Gastrocnemius medialis (tissue), 4 donors: ENCODE measurements around the gene SF3A1.

Experiments
- CTCF ChIP-seq, 5 experiments: fragments of 450-650 bp in 3 of 5; fragments of 200-600 bp in 2 of 5; sonication (generic) in 2 of 5; IDR thresholded peaks in 4 of 5; conservative IDR thresholded peaks in 1 of 5; 1 replicate in 4 of 5; 2 replicates in 1 of 5; pipeline ENCODE4 v1.5.1; 2016 to 2019; ENCODE audit warnings: antibody characterized with exemption in 5 of 5, mild to moderate bottlenecking in 3 of 5, moderate library complexity in 3 of 5
- POLR2A ChIP-seq, 2 donors: fragments of 450-650 bp; IDR thresholded peaks; one replicate each; pipeline ENCODE4 v1.6.1; 2017; ENCODE audit warnings: antibody characterized with exemption in 2 of 2, mild to moderate bottlenecking in 2 of 2, moderate library complexity in 2 of 2

- TF ChIP-seq CTCF (IDR thresholded peaks at IDR 0.05 in 4 of 5, conservative IDR thresholded peaks at IDR 0.05 in 1 of 5) (no peak), POLR2A (IDR thresholded peaks at IDR 0.05) (no peak)
Measured at GRCh38 chr22:30357650-30358215, 1.0 kb upstream of the SF3A1 start.
